Stomach (tissue), 4 donors: ENCODE results near the gene GET3.

Experiments used
- CTCF ChIP-seq, 7 experiments: fragments of 450-650 bp in 4 of 7; fragments of 200-600 bp in 3 of 7; sonication (generic) in 3 of 7; IDR thresholded peaks; one replicate each; pipeline ENCODE4 v1.5.1; 2016 to 2019; ENCODE audit warnings: antibody characterized with exemption in 7 of 7, control low read depth in 2 of 7, mild to moderate bottlenecking in 1 of 7
- EP300 ChIP-seq: sonication (generic); formaldehyde crosslinking; IDR thresholded peaks from one replicate; pipeline ENCODE4 v1.6.1; 2017; ENCODE audit warnings: antibody characterized with exemption
- POLR2A ChIP-seq, 4 donors: fragments of 450-650 bp; IDR thresholded peaks; one replicate each; pipeline ENCODE4 v1.6.1; 2016; ENCODE audit warnings: antibody characterized with exemption in 4 of 4, control low read depth in 2 of 4, mild to moderate bottlenecking in 1 of 4, moderate library complexity in 1 of 4
- POLR2AphosphoS5 ChIP-seq, 3 donors: sonication (generic); formaldehyde crosslinking; IDR thresholded peaks; one replicate each; pipeline ENCODE4 v1.6.1; 2016; ENCODE audit warnings: antibody characterized with exemption in 3 of 3

DNA sequence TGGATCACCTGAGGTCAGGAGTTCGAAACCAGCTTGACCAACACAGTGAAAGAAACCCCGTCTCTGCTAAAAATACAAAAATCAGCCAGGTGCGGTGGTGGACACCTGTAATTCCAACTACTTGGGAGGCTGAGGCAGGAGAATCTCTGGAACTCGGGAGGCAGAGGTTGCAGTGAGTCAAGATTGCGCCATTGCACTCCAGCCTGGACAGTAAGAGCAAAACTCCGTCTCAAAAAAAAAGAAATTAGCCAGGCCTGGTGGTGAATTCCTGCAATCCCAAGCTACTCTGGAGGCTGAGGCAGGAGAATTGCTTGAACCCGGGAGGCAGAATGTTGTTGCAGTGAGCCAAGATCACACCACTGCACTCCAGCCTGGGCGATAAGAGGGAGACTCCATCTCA lies 28.7 kb upstream of the GET3 start:
- TF ChIP-seq CTCF (IDR thresholded peaks at IDR 0.05) (no peak), POLR2A (IDR thresholded peaks at IDR 0.05) (no peak), EP300 (no peak), POLR2AphosphoS5 (IDR thresholded peaks at IDR 0.05) (no peak)
